Brain microvascular endothelial cell (primary cell): ENCODE data around the gene PPM1E.
"Not testable (repeated sequence)": the region's sequence is repeated elsewhere in the genome, so short reads cannot be mapped to it uniquely, and the experiment has no call there.

Source experiments
- DNase-seq: peaks from one replicate; pipeline ENCODE4 v3.0.0-alpha.2; 2020
- H3K27ac ChIP-seq: fragments of 250-450 bp; sonication (Bioruptor Pico); 2 replicates; pipeline ENCODE4 v1.5.1; 2020; ENCODE audit warnings: mild to moderate bottlenecking, moderate library complexity
- H3K27me3 ChIP-seq: fragments of 250-450 bp; sonication (Bioruptor Pico); replicated peaks from 2 replicates; pipeline ENCODE4 v1.5.1; 2020; ENCODE audit warnings: mild to moderate bottlenecking
- H3K36me3 ChIP-seq: fragments of 250-450 bp; sonication (Bioruptor Pico); replicated peaks from 2 replicates; pipeline ENCODE4 v1.5.1; 2020; ENCODE audit warnings: mild to moderate bottlenecking
- H3K4me3 ChIP-seq: 2 replicates; pipeline ENCODE4 v1.5.1; 2011; ENCODE audit warnings: low read depth, mild to moderate bottlenecking, control low read depth, low read length, moderate library complexity
- CTCF ChIP-seq: IDR thresholded peaks from 2 replicates; pipeline ENCODE4 v1.5.1; 2011; ENCODE audit warnings: low read depth, mild to moderate bottlenecking, moderate library complexity, low read length, control low read depth, inconsistent platforms; ENCODE audit errors: missing control alignments
- in situ Hi-C: cut with HindIII; loops from 2 replicates; pipeline ENCODE4 v1.10.0; 2017; ENCODE audit warnings: low sequenced_read_pairs, low pct_ligation_motif_present

The PPM1E gene

GRCh38 chr17:58944166-58944565 lies 188.5 kb downstream of the PPM1E start:
- H3K4me3 ChIP-seq, result no peak overlapping the region
- in situ Hi-C loops, result no loop called here
- no peak for TF ChIP-seq CTCF
- no peak overlapping the region for H3K27ac ChIP-seq
- H3K27me3 ChIP-seq, result no peaks in the 10 kb centered on the region
- no peak for DNase-seq
- H3K36me3 ChIP-seq, result no peaks in the 10 kb centered on the region

GRCh38 chr17:58947411-58947810 lies 191.8 kb downstream of the PPM1E start:
- Histone ChIP-seq H3K4me3 (no peak overlapping the region), H3K27ac (no peak overlapping the region), H3K36me3 (no peaks in the 10 kb centered on the region), H3K27me3 (no peaks in the 10 kb centered on the region)
- no peak for DNase-seq
- TF ChIP-seq CTCF, result no peak
- in situ Hi-C loops, result no loop called here

GRCh38 chr17:58947824-58948223 lies 192.2 kb downstream of the PPM1E start:
- Histone ChIP-seq H3K27me3 (no peaks in the 10 kb centered on the region), H3K4me3 (no peak overlapping the region), H3K27ac (no peak overlapping the region), H3K36me3 (no peaks in the 10 kb centered on the region)
- in situ Hi-C loops, result no loop called here
- no peak for DNase-seq
- TF ChIP-seq CTCF, result no peak

- in situ Hi-C loops, H3K36me3 ChIP-seq, H3K27ac ChIP-seq, H3K27me3 ChIP-seq, H3K4me3 ChIP-seq, DNase-seq: not testable (repeated sequence)
Observed at GRCh38 chr17:58954358-58954757, 198.7 kb downstream of the PPM1E start.

- H3K4me3 ChIP-seq, result peak overlapping the region; percentile 9
- in situ Hi-C loops, result no loop called here
- TF ChIP-seq CTCF, result no peak
- DNase-seq, result peak; percentile 86
- H3K36me3 ChIP-seq, result no peaks in the 10 kb centered on the region
- H3K27ac ChIP-seq, result peak overlapping the region; percentile 84
- no peaks in the 10 kb centered on the region for H3K27me3 ChIP-seq
Observed at GRCh38 chr17:58956997-58957724, 201.5 kb downstream of the PPM1E start.

GRCh38 chr17:58957725-58958073 lies 202.0 kb downstream of the PPM1E start:
- H3K27ac ChIP-seq, result peak overlapping the region; percentile 84
- H3K4me3 ChIP-seq, in situ Hi-C loops, DNase-seq, H3K36me3 ChIP-seq, H3K27me3 ChIP-seq: not testable (repeated sequence)

GRCh38 chr17:58960068-58960467 lies 204.4 kb downstream of the PPM1E start:
- no peak overlapping the region for H3K27ac ChIP-seq
- no peaks in the 10 kb centered on the region for H3K27me3 ChIP-seq
- peak; percentile 55 for TF ChIP-seq CTCF
- peak; percentile 68 for DNase-seq
- no peaks in the 10 kb centered on the region for H3K36me3 ChIP-seq
- no peak overlapping the region for H3K4me3 ChIP-seq
- in situ Hi-C loops, result no loop called here
